ENCODE measurements around the gene DNAH9. TPM values are rescaled to one million over a fixed set of nuclear protein-coding genes. Genes with fewer than 3 reads are reported as not detected.

Gene DNAH9
- total and polyA plus RNA-seq, 2 of the 8 experiments (the other 6 are each of a cell fraction or from before 2014, with no cell fraction given), result 0.21 to 0.86 TPM

DNA sequence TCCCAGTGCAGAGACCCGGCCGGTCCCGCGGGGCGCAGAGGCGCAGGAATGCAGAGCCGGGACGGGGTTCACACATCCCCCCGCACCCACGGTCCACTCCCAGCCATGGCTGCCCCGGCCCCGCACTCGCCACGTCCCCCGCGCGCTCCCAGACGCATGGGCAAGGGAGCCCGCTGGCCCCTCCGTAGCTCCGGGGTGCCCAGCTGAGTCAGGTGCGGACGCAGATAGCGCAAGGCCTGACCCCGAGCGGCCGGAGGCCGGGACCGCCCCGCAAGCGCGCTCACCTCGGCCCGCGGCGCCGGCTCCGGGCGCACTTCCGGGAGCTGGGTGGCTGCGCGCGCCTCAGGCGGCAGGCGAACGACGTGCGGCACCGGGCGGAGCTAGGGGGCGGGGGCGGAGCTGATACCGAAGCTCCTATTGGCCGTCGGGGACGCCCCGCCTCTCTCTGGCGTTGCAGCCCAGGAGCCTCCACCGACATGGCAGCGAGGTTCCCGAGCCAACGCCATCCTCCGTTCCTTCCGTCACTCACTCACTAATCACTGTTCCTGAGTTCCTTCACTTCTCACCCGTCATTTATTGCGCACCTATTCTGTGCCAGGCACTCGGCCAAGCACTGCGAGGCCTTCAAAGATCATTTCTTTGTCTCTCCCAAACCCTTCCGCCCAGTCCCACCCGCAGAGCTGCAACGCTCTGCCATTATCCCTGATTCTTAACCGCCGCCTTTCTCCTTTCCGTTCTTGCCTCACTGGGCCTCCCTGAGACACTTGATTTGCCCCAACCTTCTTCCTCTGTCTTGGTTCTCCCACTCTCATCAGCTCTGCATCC, 399.1 kb downstream of the DNAH9 start, which contains the start of gene ZNF18:
Gene ZNF18, minus strand, starts transcription at position 329 of the 825 bp plus-strand sequence. CDS start 4,646 bp downstream, outside the sequence.
- H3K23ac ChIP-seq (ENCODE audit: insufficient read length), result no peak within 1 kb of the TSS
- H2AK5ac ChIP-seq (ENCODE audit: low read depth, low read length), result peak within 1 kb of the TSS; percentile 71; the same call in 1 of the 2 replicates
- no peaks in the 10 kb centered on the region for H3K27me3 ChIP-seq (replicated peaks in 1 of 4; ENCODE audit: control insufficient read depth in 3 of 4, extremely low read depth in 1 of 4, insufficient read depth in 3 of 4, low read length in 3 of 4)
- no peaks in the 10 kb centered on the region; a peak in 1 of 4 replicates for H3K9me3 ChIP-seq (ENCODE audit: insufficient read depth in 2 of 2, low read depth in 1 of 2, low read length in 1 of 2)
- H3K27ac ChIP-seq (ENCODE audit: low read depth, low read length), result peak within 1 kb of the TSS; percentile 90
- peak within 1 kb of the TSS; percentile 84 for H3K56ac ChIP-seq (replicated peaks; ENCODE audit: insufficient read length, low read depth, low read length)
- peak within 1 kb of the TSS; percentile 93 for H3K18ac ChIP-seq (ENCODE audit: extremely low read depth, low read length)
- no peaks in the 10 kb centered on the region for H4K20me1 ChIP-seq (replicated peaks in 1 of 2; ENCODE audit: control insufficient read depth in 1 of 2, insufficient read depth in 2 of 2, low read length in 2 of 2)
- peak; percentile 32 for FAIRE-seq
- H2AFZ ChIP-seq (ENCODE audit: low read length), result peak within 1 kb of the TSS; percentile 95
- peak within 1 kb of the TSS; percentile 97 for H2BK15ac ChIP-seq (ENCODE audit: low read length)
- peak within 1 kb of the TSS; percentile 83 for H3K4ac ChIP-seq (replicated peaks; ENCODE audit: insufficient read length, low read depth, low read length)
- H2BK120ac ChIP-seq (replicated peaks; ENCODE audit: low read depth, low read length), result no peak within 1 kb of the TSS
- peak within 1 kb of the TSS; percentile 53 for H4K5ac ChIP-seq (ENCODE audit: insufficient read length, low read depth, low read length)
- peak within 1 kb of the TSS; percentile 96 for H4K91ac ChIP-seq (replicated peaks; ENCODE audit: insufficient read length, low read length)
- DNase-seq (ENCODE audit: low read depth in 1 of 2, low spot score in 2 of 2), result peak; percentile 82 to 95
- H3K14ac ChIP-seq (ENCODE audit: insufficient read length), result no peak within 1 kb of the TSS
- 0 out of 7 replicates have a peak, but pooled peaks cover 0 to 4% (median under 1%) of the 10 kb centered on the region in 4 experiments for H3K4me1 ChIP-seq (replicated peaks in 1 of 4; ENCODE audit: control insufficient read depth in 3 of 4, insufficient read depth in 4 of 4, low read length in 3 of 4)
- H3K4me2 ChIP-seq (ENCODE audit: insufficient read depth in 1 of 2, low read depth in 2 of 2, low read length in 2 of 2), result peak within 1 kb of the TSS; percentile 81 to 99
- H4K8ac ChIP-seq (ENCODE audit: extremely low read depth, insufficient read depth, low read length), result peak within 1 kb of the TSS; percentile 97
- CTCF ChIA-PET (ENCODE audit: partially characterized antibody), result interaction anchor here (0.6 to 2.6 kb wide), 5 partner anchors 9 to 29 kb away, joined by 3 to 14 read pairs (median 4); no protein-coding TSS in a partner anchor
- H2BK5ac ChIP-seq (ENCODE audit: low read depth, low read length), result peak within 1 kb of the TSS; percentile 96
- 0 out of 2 replicates have a peak within 1 kb of the TSS, but pooled peaks have one; percentile 56 for H2BK20ac ChIP-seq (ENCODE audit: low read length)
- 0 out of 4 replicates have a peak, but pooled peaks cover 0 to 6% of the 10 kb centered on the region in 2 experiments for H3K79me2 ChIP-seq (ENCODE audit: control insufficient read depth in 1 of 2, insufficient read depth in 2 of 2, low read length in 2 of 2)
- H3K4me3 ChIP-seq (ENCODE audit: extremely low read depth in 1 of 4, insufficient read depth in 2 of 4, low read depth in 3 of 4, low read length in 4 of 4), result peak within 1 kb of the TSS; percentile 75 to 90 (median 80)
- H3K36me3 ChIP-seq (ENCODE audit: control insufficient read depth in 2 of 4, insufficient read depth in 4 of 4, low read length in 3 of 4), result peaks cover 0 to 3% (median 0%) of the 10 kb centered on the region in 4 experiments; a peak in 1 of 8 replicates
- POLR2A ChIA-PET (ENCODE audit: partially characterized antibody), result interaction anchor here (0.7 to 3.4 kb wide), 25 partner anchors 9 to 900 kb away, joined by 3 to 49 read pairs (median 4); partner anchors contain the start of gene MAP2K4
- WGBS, 2 experiments (ENCODE audit: extremely low coverage in 1 of 2, insufficient coverage in 1 of 2, insufficient read length in 1 of 2, insufficient replicate concordance in 2 of 2, low coverage in 1 of 2, low lambda C conversion rate in 2 of 2, missing lambda C conversion rate in 1 of 2), result 1% methylated on average over 49 of the region's 74 CpGs; no CpG with 5 or more reads in 1 of the 2 experiments
- H3K23me2 ChIP-seq (ENCODE audit: low read depth, low read length), result peaks cover 7% of the 10 kb centered on the region
- no peaks in the 10 kb centered on the region for H3K79me1 ChIP-seq (ENCODE audit: low read depth, low read length)
- peak within 1 kb of the TSS; percentile 75 to 96 (median 90) for H3K9ac ChIP-seq (replicated peaks in 1 of 4; ENCODE audit: extremely low read depth in 1 of 4, low read depth in 3 of 4, low read length in 3 of 4)
- peak within 1 kb of the TSS; percentile 95; the same call in 1 of the 2 replicates for H2BK12ac ChIP-seq (ENCODE audit: low read depth, low read length)
- TF ChIP-seq EZH2 (IDR thresholded peaks at IDR 0.05; ENCODE audit: low read depth, low read length, severe bottlenecking) (peak; percentile 3), RBBP5 (IDR thresholded peaks at IDR 0.05; ENCODE audit: borderline replicate concordance, low read depth, low read length) (peak; percentile 90; the same call in 1 of the 2 replicates), TAF7 (optimal IDR thresholded peaks at IDR 0.05; ENCODE audit: borderline replicate concordance, low read depth, low read length) (no peak), POLR2A (IDR thresholded peaks at IDR 0.05; ENCODE audit: control extremely low read depth in 1 of 2, low read depth in 2 of 2, low read length in 2 of 2) (peak; percentile 98 to 99), TEAD4 (IDR thresholded peaks at IDR 0.05; ENCODE audit: low read depth, low read length) (peak; percentile 57; the same call in 1 of the 2 replicates), JUN (IDR thresholded peaks at IDR 0.05; ENCODE audit: low read depth, low read length) (no peak), POLR2AphosphoS5 (IDR thresholded peaks at IDR 0.05; ENCODE audit: low read depth, low read length) (peak; percentile 98), EP300 (IDR thresholded peaks at IDR 0.05; ENCODE audit: borderline replicate concordance in 1 of 2, low read depth in 2 of 2, low read length in 2 of 2) (0 out of 3 replicates have a peak, but pooled peaks of 1 of the 2 experiments have one; percentile 28)
- TF ChIP-seq, protein P1, sequence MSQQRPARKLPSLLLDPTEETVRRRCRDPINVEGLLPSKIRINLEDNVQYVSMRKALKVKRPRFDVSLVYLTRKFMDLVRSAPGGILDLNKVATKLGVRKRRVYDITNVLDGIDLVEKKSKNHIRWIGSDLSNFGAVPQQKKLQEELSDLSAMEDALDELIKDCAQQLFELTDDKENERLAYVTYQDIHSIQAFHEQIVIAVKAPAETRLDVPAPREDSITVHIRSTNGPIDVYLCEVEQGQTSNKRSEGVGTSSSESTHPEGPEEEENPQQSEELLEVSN (IDR thresholded peaks at IDR 0.05), result no peak; the same call in 1 of the 2 replicates

Measured in H1 (cell line).